ENCODE results near the gene DLG2. TPM values are rescaled to one million over a fixed set of nuclear protein-coding genes. Genes with fewer than 3 reads are reported as not detected.
"Not testable (repeated sequence)": the region's sequence is repeated elsewhere in the genome, so short reads cannot be mapped to it uniquely, and the experiment has no call there.

Gene DLG2
- total and polyA plus RNA-seq, 2 donors (not counting 3 experiments of a cell fraction or from before 2014, with no cell fraction given), result 0.15 to 1.1 TPM

DNA sequence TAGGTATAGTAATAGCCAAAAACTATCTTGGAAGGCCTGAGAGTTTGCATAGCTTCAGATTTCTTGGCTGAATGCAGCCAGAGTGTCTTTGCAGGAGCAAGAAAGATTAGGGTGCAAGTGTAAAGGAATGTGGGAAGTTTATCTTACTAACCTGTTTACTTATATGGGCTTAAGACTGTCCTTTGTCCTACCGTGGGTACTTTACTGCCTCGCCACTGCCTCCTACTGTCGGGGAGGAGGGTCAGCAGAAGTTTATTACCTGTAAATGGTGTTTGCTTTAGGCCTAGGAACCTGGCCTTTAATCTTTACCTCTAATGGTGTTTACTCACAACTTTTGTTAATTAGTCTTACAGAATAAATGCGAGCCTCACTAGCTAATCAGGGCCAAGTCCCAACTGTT lies 633.8 kb downstream of the DLG2 start:
- Histone ChIP-seq H3K79me2 (ENCODE audit: control insufficient read depth, insufficient read depth, low read length) (no peaks in the 10 kb centered on the region), H4K20me1 (replicated peaks; ENCODE audit: control insufficient read depth, extremely low read depth, insufficient read depth, low read length) (no peaks in the 10 kb centered on the region), H3K9me3 (replicated peaks; ENCODE audit: control insufficient read depth, insufficient read depth, low read length) (peaks cover 2% of the 10 kb centered on the region), H3K9ac (replicated peaks; ENCODE audit: extremely low read depth, insufficient read depth, low read length) (no peak overlapping the region), H3K4me1 (ENCODE audit: control insufficient read depth, extremely low read depth, insufficient read depth, low read length) (no peaks in the 10 kb centered on the region), H3K4me3 (replicated peaks in 1 of 3; ENCODE audit: insufficient read depth in 1 of 3, low read depth in 1 of 3, low read length in 3 of 3) (no peak overlapping the region), H3K4me2 (ENCODE audit: insufficient read depth, low read length) (no peak overlapping the region), H3K9me1 (replicated peaks; ENCODE audit: control insufficient read depth, extremely low read depth, insufficient read depth, low read length) (no peaks in the 10 kb centered on the region), H3K27ac (ENCODE audit: insufficient read depth, low read depth, low read length) (no peak overlapping the region), H3K36me3 (ENCODE audit: control insufficient read depth in 2 of 2, extremely low read depth in 1 of 2, insufficient read depth in 2 of 2, low read length in 2 of 2) (no peaks in the 10 kb centered on the region), H3K27me3 (ENCODE audit: control insufficient read depth in 2 of 2, insufficient read depth in 2 of 2, low read length in 2 of 2) (no peaks in the 10 kb centered on the region), H2AFZ (ENCODE audit: low read depth, low read length) (no peak overlapping the region)
- intact Hi-C loops (cut with micrococcal nuclease) (no loop called here), dilution Hi-C loops (cut with MboI; ENCODE audit: extremely low pct_ligation_motif_present, low sequenced_read_pairs) (no loop called here)
- ChIA-PET CTCF (no interaction called here), POLR2A (no interaction called here)
- BruUV-seq (replicated peaks), result no TSS peak
- TF ChIP-seq POLR2A (IDR thresholded peaks at IDR 0.05; ENCODE audit: low read depth, low read length) (no peak), EZH2 (IDR thresholded peaks at IDR 0.05; ENCODE audit: borderline replicate concordance, low read depth, low read length, severe bottlenecking) (no peak), CTCF (IDR thresholded peaks at IDR 0.05; ENCODE audit: extremely low read depth in 1 of 2, insufficient read depth in 1 of 2, low read depth in 1 of 2, low read length in 2 of 2) (no peak), FOS (IDR thresholded peaks at IDR 0.05; ENCODE audit: borderline replicate concordance, insufficient read depth, low read length) (no peak), JUN (IDR thresholded peaks at IDR 0.05; ENCODE audit: borderline replicate concordance, insufficient read depth, insufficient read length, low read depth) (no peak)
- no peak for FAIRE-seq
- no peak for DNase-seq (ENCODE audit: low read depth, low spot score)

- FAIRE-seq (no peak), DNase-seq (ENCODE audit: low read depth, low spot score) (no peak)
- H3K79me2 ChIP-seq (ENCODE audit: control insufficient read depth, insufficient read depth, low read length), result no peaks in the 10 kb centered on the region
- no peak overlapping the region for H3K9ac ChIP-seq (replicated peaks; ENCODE audit: extremely low read depth, insufficient read depth, low read length)
- H3K9me1 ChIP-seq (replicated peaks; ENCODE audit: control insufficient read depth, extremely low read depth, insufficient read depth, low read length), result no peaks in the 10 kb centered on the region
- CTCF ChIA-PET, result no interaction called here
- no peaks in the 10 kb centered on the region for H3K27me3 ChIP-seq (ENCODE audit: control insufficient read depth in 2 of 2, insufficient read depth in 2 of 2, low read length in 2 of 2)
- no peak overlapping the region for H3K4me3 ChIP-seq (replicated peaks in 1 of 3; ENCODE audit: insufficient read depth in 1 of 3, low read depth in 1 of 3, low read length in 3 of 3)
- H3K4me1 ChIP-seq (ENCODE audit: control insufficient read depth, extremely low read depth, insufficient read depth, low read length), result no peaks in the 10 kb centered on the region
- no peaks in the 10 kb centered on the region for H3K36me3 ChIP-seq (ENCODE audit: control insufficient read depth in 2 of 2, extremely low read depth in 1 of 2, insufficient read depth in 2 of 2, low read length in 2 of 2)
- no peak overlapping the region for H3K27ac ChIP-seq (ENCODE audit: insufficient read depth, low read depth, low read length)
- intact Hi-C loops (cut with micrococcal nuclease), result no loop called here
- H3K9me3 ChIP-seq (replicated peaks; ENCODE audit: control insufficient read depth, insufficient read depth, low read length), result no peaks in the 10 kb centered on the region
- TF ChIP-seq EZH2 (IDR thresholded peaks at IDR 0.05; ENCODE audit: borderline replicate concordance, low read depth, low read length, severe bottlenecking), result no peak
- no peak for TF ChIP-seq POLR2A (IDR thresholded peaks at IDR 0.05; ENCODE audit: low read depth, low read length)
- no peak overlapping the region for H2AFZ ChIP-seq (ENCODE audit: low read depth, low read length)
- POLR2A ChIA-PET, result no interaction called here
- BruUV-seq (replicated peaks), result no TSS peak
- no peaks in the 10 kb centered on the region for H4K20me1 ChIP-seq (replicated peaks; ENCODE audit: control insufficient read depth, extremely low read depth, insufficient read depth, low read length)
- no peak overlapping the region for H3K4me2 ChIP-seq (ENCODE audit: insufficient read depth, low read length)
- dilution Hi-C loops (cut with MboI; ENCODE audit: extremely low pct_ligation_motif_present, low sequenced_read_pairs), result no loop called here
Observed at GRCh38 chr11:84990141-84990540, 637.0 kb downstream of the DLG2 start.

DNA sequence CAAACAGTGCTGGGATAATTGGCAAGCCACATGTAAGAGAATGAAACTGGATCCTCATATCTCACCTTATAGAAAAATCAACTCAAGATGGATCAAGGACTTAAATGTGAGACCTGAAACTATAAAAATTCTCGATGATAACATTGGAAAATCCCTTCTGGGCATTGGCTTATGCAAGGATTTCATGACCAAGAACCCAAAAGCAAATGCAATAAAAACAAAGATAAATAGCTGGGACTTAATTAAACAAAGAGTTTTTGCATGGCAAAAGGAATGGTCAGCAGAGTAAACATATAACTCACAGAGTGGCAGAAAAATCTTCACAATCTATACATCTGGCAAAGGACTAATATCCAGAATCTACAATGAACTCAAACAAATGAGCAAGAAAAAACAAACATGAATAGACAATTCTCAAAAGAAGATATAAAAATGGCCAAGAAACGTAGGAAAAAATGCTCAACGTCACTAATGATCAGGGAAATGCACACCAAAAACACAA lies 639.4 kb downstream of the DLG2 start:
- dilution Hi-C loops (cut with MboI; ENCODE audit: extremely low pct_ligation_motif_present, low sequenced_read_pairs); H3K4me3 ChIP-seq (replicated peaks in 1 of 3; ENCODE audit: insufficient read depth in 1 of 3, low read depth in 1 of 3, low read length in 3 of 3); H2AFZ ChIP-seq (ENCODE audit: low read depth, low read length); H3K9ac ChIP-seq (replicated peaks; ENCODE audit: extremely low read depth, insufficient read depth, low read length); H3K9me3 ChIP-seq (replicated peaks; ENCODE audit: control insufficient read depth, insufficient read depth, low read length); H3K9me1 ChIP-seq (replicated peaks; ENCODE audit: control insufficient read depth, extremely low read depth, insufficient read depth, low read length); POLR2A ChIA-PET; BruUV-seq (replicated peaks); CTCF ChIA-PET; H3K27me3 ChIP-seq (ENCODE audit: control insufficient read depth in 2 of 2, insufficient read depth in 2 of 2, low read length in 2 of 2); H3K4me2 ChIP-seq (ENCODE audit: insufficient read depth, low read length); H3K4me1 ChIP-seq (ENCODE audit: control insufficient read depth, extremely low read depth, insufficient read depth, low read length); H3K79me2 ChIP-seq (ENCODE audit: control insufficient read depth, insufficient read depth, low read length); H4K20me1 ChIP-seq (replicated peaks; ENCODE audit: control insufficient read depth, extremely low read depth, insufficient read depth, low read length); intact Hi-C loops (cut with micrococcal nuclease); DNase-seq (ENCODE audit: low read depth, low spot score); H3K36me3 ChIP-seq (ENCODE audit: control insufficient read depth in 2 of 2, extremely low read depth in 1 of 2, insufficient read depth in 2 of 2, low read length in 2 of 2); H3K27ac ChIP-seq (ENCODE audit: insufficient read depth, low read depth, low read length); FAIRE-seq: not testable (repeated sequence)
